ENCODE data around the gene ZNF385C. TPM values are rescaled to one million over a fixed set of nuclear protein-coding genes. Genes with fewer than 3 reads are reported as not detected.

The ZNF385C gene
- total and polyA plus RNA-seq, 2 experiments from 2014 or later = not detected

GRCh38 chr17:42116705-42117396 lies 18.6 kb upstream of the ZNF385C start:
- Histone ChIP-seq H3F3A (ENCODE audit: insufficient read depth) (0 out of 2 replicates have a peak, but pooled peaks cover 4% of the 10 kb centered on the region), H3K4me2 (ENCODE audit: unreplicated experiment) (no peak overlapping the region), H3K4me3 (no peak overlapping the region), H4K20me1 (ENCODE audit: insufficient read depth) (no peaks in the 10 kb centered on the region), H3K4me1 (ENCODE audit: insufficient read depth) (peaks cover 7% of the 10 kb centered on the region), H3K9ac (no peak overlapping the region), H3K27me3 (replicated peaks; ENCODE audit: insufficient read depth) (no peaks in the 10 kb centered on the region), H3K9me2 (ENCODE audit: insufficient read depth) (no peaks in the 10 kb centered on the region), H2AFZ (no peak overlapping the region), H3K9me3 (ENCODE audit: low read depth) (no peaks in the 10 kb centered on the region), H3K79me2 (ENCODE audit: insufficient read depth) (no peaks in the 10 kb centered on the region), H3K27ac (no peak overlapping the region), H3K36me3 (ENCODE audit: low read depth) (no peaks in the 10 kb centered on the region)
- peak; percentile 89 for DNase-seq
- in situ Hi-C loops (cut with MboI) = loop anchor here (10.0 kb wide), 1 partner anchor 152 kb away; the partner anchor contains the start of gene CNP
- no peak for TF ChIP-seq EZH2phosphoT487 (IDR thresholded peaks at IDR 0.05; ENCODE audit: insufficient read depth, low read depth)
- TF ChIP-seq EZH2 (IDR thresholded peaks at IDR 0.05; ENCODE audit: insufficient read depth, poor library complexity, severe bottlenecking) = no peak
- 37 to 44% methylated on average over 18 of the region's 18 CpGs for WGBS, 2 experiments (ENCODE audit: low coverage in 1 of 2, low lambda C conversion rate in 2 of 2, missing lambda C conversion rate in 2 of 2)

- Histone ChIP-seq H3K4me3 (no peak overlapping the region), H3K9me3 (ENCODE audit: low read depth) (no peaks in the 10 kb centered on the region), H3K27me3 (replicated peaks; ENCODE audit: insufficient read depth) (no peaks in the 10 kb centered on the region), H3K9me2 (ENCODE audit: insufficient read depth) (no peaks in the 10 kb centered on the region), H3K79me2 (ENCODE audit: insufficient read depth) (no peaks in the 10 kb centered on the region), H3F3A (ENCODE audit: insufficient read depth) (no peaks in the 10 kb centered on the region), H3K27ac (no peak overlapping the region), H3K4me1 (ENCODE audit: insufficient read depth) (peaks cover 10% of the 10 kb centered on the region), H2AFZ (no peak overlapping the region), H3K4me2 (ENCODE audit: unreplicated experiment) (no peak overlapping the region), H3K36me3 (ENCODE audit: low read depth) (no peaks in the 10 kb centered on the region), H3K9ac (no peak overlapping the region), H4K20me1 (ENCODE audit: insufficient read depth) (no peaks in the 10 kb centered on the region)
- TF ChIP-seq EZH2 (IDR thresholded peaks at IDR 0.05; ENCODE audit: insufficient read depth, poor library complexity, severe bottlenecking) (no peak), EZH2phosphoT487 (IDR thresholded peaks at IDR 0.05; ENCODE audit: insufficient read depth, low read depth) (no peak)
- in situ Hi-C loops (cut with MboI) = loop anchor here (10.0 kb wide), 1 partner anchor 149 kb away; the partner anchor contains the start of gene CNP
- no peak for DNase-seq
- 82 to 87% methylated on average over 9 of the region's 9 CpGs for WGBS, 2 experiments (ENCODE audit: low coverage in 1 of 2, low lambda C conversion rate in 2 of 2, missing lambda C conversion rate in 2 of 2)
Observed at GRCh38 chr17:42114118-42114517, 15.8 kb upstream of the ZNF385C start.

- H3K4me1 ChIP-seq (ENCODE audit: insufficient read depth) = peaks cover 10% of the 10 kb centered on the region
- H3K9me2 ChIP-seq (ENCODE audit: insufficient read depth) = no peaks in the 10 kb centered on the region
- no peak for DNase-seq
- no peaks in the 10 kb centered on the region for H4K20me1 ChIP-seq (ENCODE audit: insufficient read depth)
- no peaks in the 10 kb centered on the region for H3K79me2 ChIP-seq (ENCODE audit: insufficient read depth)
- H3K27me3 ChIP-seq (replicated peaks; ENCODE audit: insufficient read depth) = no peaks in the 10 kb centered on the region
- no peaks in the 10 kb centered on the region for H3F3A ChIP-seq (ENCODE audit: insufficient read depth)
- H2AFZ ChIP-seq = no peak overlapping the region
- H3K27ac ChIP-seq = peak overlapping the region; percentile 71; the same call in 1 of the 2 replicates
- WGBS, 2 experiments (ENCODE audit: low coverage in 1 of 2, low lambda C conversion rate in 2 of 2, missing lambda C conversion rate in 2 of 2) = 86 to 89% methylated on average over 28 of the region's 28 CpGs
- TF ChIP-seq EZH2 (IDR thresholded peaks at IDR 0.05; ENCODE audit: insufficient read depth, poor library complexity, severe bottlenecking) (no peak), EZH2phosphoT487 (IDR thresholded peaks at IDR 0.05; ENCODE audit: insufficient read depth, low read depth) (no peak)
- H3K4me3 ChIP-seq = no peak overlapping the region
- H3K36me3 ChIP-seq (ENCODE audit: low read depth) = no peaks in the 10 kb centered on the region
- peak overlapping the region; percentile 79 for H3K9ac ChIP-seq
- no peaks in the 10 kb centered on the region for H3K9me3 ChIP-seq (ENCODE audit: low read depth)
- in situ Hi-C loops (cut with MboI) = loop anchor here (10.0 kb wide), 1 partner anchor 149 kb away; the partner anchor contains the start of gene CNP
- H3K4me2 ChIP-seq (ENCODE audit: unreplicated experiment) = peak overlapping the region; percentile 93
Observed at GRCh38 chr17:42113293-42114069, 15.2 kb upstream of the ZNF385C start.

- Histone ChIP-seq H3F3A (ENCODE audit: insufficient read depth) (no peaks in the 10 kb centered on the region), H3K27ac (peak within 1 kb of the TSS; percentile 71), H3K4me2 (ENCODE audit: unreplicated experiment) (peak within 1 kb of the TSS; percentile 93), H2AFZ (peak within 1 kb of the TSS; percentile 79), H3K4me1 (ENCODE audit: insufficient read depth) (peaks cover 10% of the 10 kb centered on the region), H3K9me3 (ENCODE audit: low read depth) (no peaks in the 10 kb centered on the region), H3K4me3 (peak within 1 kb of the TSS; percentile 73), H3K9ac (peak within 1 kb of the TSS; percentile 79), H4K20me1 (ENCODE audit: insufficient read depth) (no peaks in the 10 kb centered on the region), H3K79me2 (ENCODE audit: insufficient read depth) (no peaks in the 10 kb centered on the region), H3K36me3 (ENCODE audit: low read depth) (no peaks in the 10 kb centered on the region), H3K27me3 (replicated peaks; ENCODE audit: insufficient read depth) (no peaks in the 10 kb centered on the region), H3K9me2 (ENCODE audit: insufficient read depth) (no peaks in the 10 kb centered on the region)
- 1% methylated on average over 9 to 10 of the region's 10 CpGs for WGBS, 2 experiments (ENCODE audit: low coverage in 1 of 2, low lambda C conversion rate in 2 of 2, missing lambda C conversion rate in 2 of 2)
- peak; percentile 92 for DNase-seq
- no peak for TF ChIP-seq EZH2phosphoT487 (IDR thresholded peaks at IDR 0.05; ENCODE audit: insufficient read depth, low read depth)
- no peak for TF ChIP-seq EZH2 (IDR thresholded peaks at IDR 0.05; ENCODE audit: insufficient read depth, poor library complexity, severe bottlenecking)
- in situ Hi-C loops (cut with MboI) = loop anchor here (10.0 kb wide), 1 partner anchor 148 kb away; the partner anchor contains the start of gene CNP
Observed at GRCh38 chr17:42112552-42113176, 14.4 kb upstream of the ZNF385C start, which contains the start of gene DHX58. Gene DHX58 (minus strand): TSS chr17:42112714. CDS start chr17:42111892, 822 bp downstream.
